Ishikawa (cell line): Measurements from ENCODE around the gene TRMT10B.

ENCODE experiments used
- CEBPB ChIP-seq: IDR thresholded peaks from 2 replicates; pipeline ENCODE4 v1.6.1; 2012
- CREB1 ChIP-seq: IDR thresholded peaks from 2 replicates; pipeline ENCODE4 v1.6.1; 2012; ENCODE audit warnings: low read depth
- EGR1 ChIP-seq: IDR thresholded peaks from 2 replicates; pipeline ENCODE4 v1.6.1; 2012
- EP300 ChIP-seq: IDR thresholded peaks from 2 replicates; pipeline ENCODE4 v1.6.1; 2012; ENCODE audit warnings: borderline replicate concordance
- FOXM1 ChIP-seq: IDR thresholded peaks from 2 replicates; pipeline ENCODE4 v1.6.1; 2012; ENCODE audit warnings: low read depth, borderline replicate concordance
- NFIC ChIP-seq: IDR thresholded peaks from 2 replicates; pipeline ENCODE4 v1.6.1; 2012
- RAD21 ChIP-seq: IDR thresholded peaks from 2 replicates; pipeline ENCODE4 v1.6.1; 2012; ENCODE audit warnings: low read depth
- TAF1 ChIP-seq: IDR thresholded peaks from 2 replicates; pipeline ENCODE4 v1.6.1; 2012; ENCODE audit warnings: low read depth, mild to moderate bottlenecking
- TCF12 ChIP-seq: IDR thresholded peaks from 2 replicates; pipeline ENCODE4 v1.6.1; 2012; ENCODE audit warnings: low read depth
- TEAD4 ChIP-seq: IDR thresholded peaks from 2 replicates; pipeline ENCODE4 v1.6.1; 2012
- YY1 ChIP-seq: IDR thresholded peaks from 2 replicates; pipeline ENCODE4 v1.6.1; 2012; ENCODE audit warnings: low read depth
- ZBTB7A ChIP-seq: IDR thresholded peaks from 2 replicates; pipeline ENCODE4 v1.6.1; 2012; ENCODE audit warnings: low read depth
- TF ChIP-seq, protein P1 (sequence below): IDR thresholded peaks from 2 replicates; pipeline ENCODE4 v1.6.1; 2012
- TF ChIP-seq, protein P2 (sequence below): IDR thresholded peaks from 2 replicates; pipeline ENCODE4 v1.6.1; 2012
- TF ChIP-seq, protein P3 (sequence below): IDR thresholded peaks from 2 replicates; pipeline ENCODE4 v1.6.1; 2012; ENCODE audit warnings: low read depth, mild to moderate bottlenecking

The TRMT10B gene

DNA sequence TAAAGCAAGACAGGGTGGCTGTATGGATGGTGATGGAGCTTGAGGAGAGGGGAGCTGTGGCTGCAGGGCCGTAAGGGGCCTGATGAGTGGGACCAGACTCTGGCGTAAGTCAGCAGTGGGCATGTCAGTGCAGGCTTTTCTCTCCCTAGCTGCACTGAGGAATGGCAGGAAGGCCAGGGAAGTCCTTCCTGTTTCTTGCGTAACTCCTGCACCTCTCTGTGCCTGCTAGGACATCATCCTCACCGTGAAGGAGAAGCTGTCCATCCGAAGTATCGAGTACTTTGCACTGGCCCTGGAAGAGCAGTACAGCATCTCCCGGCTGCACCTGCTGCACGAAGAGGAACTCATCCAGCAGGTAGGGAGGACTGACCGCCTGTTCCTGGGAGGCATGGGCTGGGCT is 24.1 kb upstream of the TRMT10B start:
- TF ChIP-seq EP300: no peak
- TF ChIP-seq TAF1: no peak
- no peak for TF ChIP-seq EGR1
- TF ChIP-seq CREB1: no peak
- peak; percentile 47; the same call in 1 of the 2 replicates for TF ChIP-seq CEBPB
- TF ChIP-seq TEAD4: no peak
- no peak for TF ChIP-seq FOXM1
- TF ChIP-seq YY1: no peak

DNA sequence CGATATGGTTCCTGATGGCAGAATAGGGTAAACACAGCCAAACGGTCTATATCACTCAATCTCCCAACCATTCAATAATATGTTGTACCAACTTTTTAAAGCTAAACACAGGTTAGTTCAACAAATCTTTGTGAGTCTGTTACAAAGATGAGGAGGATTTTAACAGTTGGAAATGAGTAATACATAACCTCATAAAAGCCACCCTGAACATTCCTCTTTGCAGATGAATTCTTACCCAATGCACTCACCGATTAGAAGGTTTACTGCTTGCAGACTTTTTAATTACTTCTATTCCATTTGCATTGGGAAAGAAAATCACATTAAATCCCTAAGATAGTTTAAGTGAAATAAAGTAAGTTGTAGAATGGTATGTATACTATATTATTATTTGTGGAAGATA is 23.3 kb upstream of the TRMT10B start:
- TF ChIP-seq, protein P1, sequence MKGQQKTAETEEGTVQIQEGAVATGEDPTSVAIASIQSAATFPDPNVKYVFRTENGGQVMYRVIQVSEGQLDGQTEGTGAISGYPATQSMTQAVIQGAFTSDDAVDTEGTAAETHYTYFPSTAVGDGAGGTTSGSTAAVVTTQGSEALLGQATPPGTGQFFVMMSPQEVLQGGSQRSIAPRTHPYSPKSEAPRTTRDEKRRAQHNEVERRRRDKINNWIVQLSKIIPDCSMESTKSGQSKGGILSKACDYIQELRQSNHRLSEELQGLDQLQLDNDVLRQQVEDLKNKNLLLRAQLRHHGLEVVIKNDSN: no peak
- no peak for TF ChIP-seq CEBPB
- TF ChIP-seq FOXM1: no peak

DNA sequence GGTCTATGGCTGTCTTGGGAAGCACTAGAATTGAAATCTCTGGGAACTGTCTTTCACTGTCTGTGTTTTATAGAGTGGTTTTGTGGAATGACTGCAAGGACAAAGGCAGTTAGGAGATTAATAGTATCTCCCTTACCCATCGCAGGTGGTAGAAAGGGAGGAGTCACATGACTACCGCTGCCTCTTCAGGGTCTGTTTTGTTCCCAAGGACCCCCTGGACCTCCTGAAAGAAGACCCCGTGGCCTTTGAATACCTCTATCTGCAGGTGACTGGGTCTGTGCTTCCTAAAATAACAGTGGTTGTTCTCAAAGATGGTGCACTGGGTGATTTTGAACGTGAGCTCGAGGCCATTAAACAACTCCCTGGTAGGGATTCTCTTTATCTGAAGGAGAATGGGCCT is 22.8 kb upstream of the TRMT10B start:
- no peak for TF ChIP-seq CREB1
- TF ChIP-seq RAD21: no peak
- TF ChIP-seq TCF12: no peak

DNA sequence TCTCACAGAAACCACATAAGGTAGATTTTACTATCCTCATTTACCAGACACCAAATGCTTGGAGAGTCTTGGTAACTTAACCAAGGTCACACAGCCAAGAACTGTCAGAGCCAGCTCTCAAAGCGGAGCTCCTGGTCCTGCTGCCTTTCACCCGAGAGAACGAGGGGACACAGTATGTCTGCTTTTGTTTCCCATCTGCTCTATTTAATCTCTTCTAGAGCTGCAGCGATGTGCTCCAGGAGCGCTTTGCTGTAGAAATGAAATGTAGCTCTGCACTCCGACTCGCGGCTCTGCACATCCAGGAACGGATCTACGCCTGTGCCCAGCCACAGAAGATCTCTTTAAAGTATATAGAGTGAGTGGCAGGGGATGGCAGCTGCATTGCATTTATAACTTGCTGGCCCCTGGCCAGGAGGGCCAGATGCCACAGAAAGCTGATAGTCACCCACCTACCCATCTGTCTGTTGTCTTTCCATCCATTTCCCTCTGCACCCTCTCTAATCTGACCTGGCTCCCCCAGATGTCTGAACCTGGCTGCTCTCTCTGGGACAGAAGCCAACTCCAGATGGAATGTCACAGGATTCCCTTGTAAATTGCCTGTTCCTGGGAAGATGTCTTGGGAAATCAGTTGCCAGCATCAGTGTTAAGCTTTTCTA is 21.4 kb upstream of the TRMT10B start:
- TF ChIP-seq FOXM1: no peak

DNA sequence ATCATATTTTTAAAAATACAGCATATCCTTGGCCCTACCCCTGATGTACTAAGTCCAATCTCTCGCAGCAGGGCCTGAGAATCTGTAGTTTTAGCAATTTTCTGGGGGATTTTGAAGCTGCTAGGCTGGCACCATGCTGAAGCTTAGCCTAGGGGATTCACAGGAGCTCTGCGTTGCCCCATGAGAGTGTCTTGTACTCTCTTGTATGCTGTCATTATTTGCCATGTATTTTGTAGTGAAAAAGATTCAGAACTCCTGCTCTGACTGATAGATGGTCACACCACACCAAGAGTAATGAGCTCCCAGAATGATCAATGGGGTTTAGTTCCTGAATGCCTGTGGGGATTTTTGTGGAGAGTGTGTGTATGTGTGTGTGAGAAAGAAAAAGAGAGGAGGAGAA is 20.7 kb upstream of the TRMT10B start:
- TF ChIP-seq, protein P2, sequence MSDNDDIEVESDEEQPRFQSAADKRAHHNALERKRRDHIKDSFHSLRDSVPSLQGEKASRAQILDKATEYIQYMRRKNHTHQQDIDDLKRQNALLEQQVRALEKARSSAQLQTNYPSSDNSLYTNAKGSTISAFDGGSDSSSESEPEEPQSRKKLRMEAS: no peak
- no peak for TF ChIP-seq CREB1
- TF ChIP-seq TEAD4: no peak
- no peak for TF ChIP-seq NFIC
- no peak for TF ChIP-seq EGR1
- no peak for TF ChIP-seq EP300
- TF ChIP-seq, protein P3, sequence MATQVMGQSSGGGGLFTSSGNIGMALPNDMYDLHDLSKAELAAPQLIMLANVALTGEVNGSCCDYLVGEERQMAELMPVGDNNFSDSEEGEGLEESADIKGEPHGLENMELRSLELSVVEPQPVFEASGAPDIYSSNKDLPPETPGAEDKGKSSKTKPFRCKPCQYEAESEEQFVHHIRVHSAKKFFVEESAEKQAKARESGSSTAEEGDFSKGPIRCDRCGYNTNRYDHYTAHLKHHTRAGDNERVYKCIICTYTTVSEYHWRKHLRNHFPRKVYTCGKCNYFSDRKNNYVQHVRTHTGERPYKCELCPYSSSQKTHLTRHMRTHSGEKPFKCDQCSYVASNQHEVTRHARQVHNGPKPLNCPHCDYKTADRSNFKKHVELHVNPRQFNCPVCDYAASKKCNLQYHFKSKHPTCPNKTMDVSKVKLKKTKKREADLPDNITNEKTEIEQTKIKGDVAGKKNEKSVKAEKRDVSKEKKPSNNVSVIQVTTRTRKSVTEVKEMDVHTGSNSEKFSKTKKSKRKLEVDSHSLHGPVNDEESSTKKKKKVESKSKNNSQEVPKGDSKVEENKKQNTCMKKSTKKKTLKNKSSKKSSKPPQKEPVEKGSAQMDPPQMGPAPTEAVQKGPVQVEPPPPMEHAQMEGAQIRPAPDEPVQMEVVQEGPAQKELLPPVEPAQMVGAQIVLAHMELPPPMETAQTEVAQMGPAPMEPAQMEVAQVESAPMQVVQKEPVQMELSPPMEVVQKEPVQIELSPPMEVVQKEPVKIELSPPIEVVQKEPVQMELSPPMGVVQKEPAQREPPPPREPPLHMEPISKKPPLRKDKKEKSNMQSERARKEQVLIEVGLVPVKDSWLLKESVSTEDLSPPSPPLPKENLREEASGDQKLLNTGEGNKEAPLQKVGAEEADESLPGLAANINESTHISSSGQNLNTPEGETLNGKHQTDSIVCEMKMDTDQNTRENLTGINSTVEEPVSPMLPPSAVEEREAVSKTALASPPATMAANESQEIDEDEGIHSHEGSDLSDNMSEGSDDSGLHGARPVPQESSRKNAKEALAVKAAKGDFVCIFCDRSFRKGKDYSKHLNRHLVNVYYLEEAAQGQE: no peak
- TF ChIP-seq TCF12: no peak
- TF ChIP-seq YY1: no peak
- TF ChIP-seq, protein P1: no peak
- no peak for TF ChIP-seq FOXM1
- TF ChIP-seq TAF1: no peak
- TF ChIP-seq ZBTB7A: no peak
- TF ChIP-seq CEBPB: no peak
- no peak for TF ChIP-seq RAD21

DNA sequence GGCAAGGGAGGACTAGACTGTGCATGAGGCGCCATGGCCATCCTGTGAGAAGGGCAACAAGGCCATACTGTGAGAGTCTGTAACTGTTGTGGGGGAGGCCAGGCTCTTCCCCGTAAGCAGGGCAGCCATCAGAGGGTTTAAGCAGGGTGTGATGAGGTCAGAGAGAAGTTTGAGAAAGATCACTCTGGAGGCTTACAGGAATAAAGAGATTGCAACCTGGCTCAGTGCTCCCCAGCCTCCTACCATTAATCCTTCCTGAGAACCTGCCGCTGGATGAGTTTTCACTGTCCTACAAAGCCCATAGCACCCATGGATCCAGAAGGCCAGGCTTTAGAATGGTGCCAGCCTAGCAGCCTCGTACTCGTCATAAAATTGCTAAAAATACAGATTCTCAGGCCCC is 14.4 kb upstream of the TRMT10B start:
- TF ChIP-seq CEBPB (no peak), FOXM1 (no peak), TEAD4 (no peak), CREB1 (no peak)
- TF ChIP-seq, protein P3: no peak

DNA sequence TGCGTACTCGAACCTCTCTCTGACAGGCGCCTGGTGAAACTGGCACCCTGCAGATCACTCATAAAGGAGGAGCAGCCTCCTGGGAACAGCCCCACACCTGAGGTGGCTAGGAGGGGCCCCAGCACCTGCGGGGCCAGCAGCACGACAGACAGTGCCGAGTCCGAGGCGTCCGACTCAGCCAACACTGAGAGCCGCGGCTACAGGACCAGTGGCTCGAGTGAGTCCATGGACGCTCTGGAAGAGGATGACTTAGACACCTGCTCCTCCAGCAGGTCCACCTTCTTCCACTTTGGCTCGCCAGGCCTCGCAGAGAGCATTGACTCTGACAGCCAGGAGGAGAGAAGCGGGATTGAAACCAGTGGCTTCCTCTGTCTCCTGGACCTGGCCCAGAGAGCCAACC is 13.5 kb upstream of the TRMT10B start:
- no peak for TF ChIP-seq ZBTB7A
- TF ChIP-seq CEBPB: no peak
- no peak for TF ChIP-seq TCF12
- TF ChIP-seq, protein P1: no peak
- no peak for TF ChIP-seq RAD21
- TF ChIP-seq, protein P2: no peak
- TF ChIP-seq, protein P3: no peak
- no peak for TF ChIP-seq YY1
- no peak for TF ChIP-seq TAF1
- TF ChIP-seq EGR1: no peak
- TF ChIP-seq EP300: no peak
- no peak for TF ChIP-seq FOXM1
- no peak for TF ChIP-seq CREB1
- no peak for TF ChIP-seq NFIC
- TF ChIP-seq TEAD4: no peak
